Kidney (tissue), 14 donors: ENCODE data around the gene SH2D2A. TPM values are rescaled to one million over a fixed set of nuclear protein-coding genes. Genes with fewer than 3 reads are reported as not detected.

ENCODE experiments used
- DNase-seq, 5 donors: peaks; one replicate each; pipeline ENCODE4 v3.0.0-alpha.2; 2013 to 2020
- FAIRE-seq: peaks from 2 replicates; lab custom pipeline; 2012; peaks lifted over from hg19 to GRCh38; lab: Jason Lieb, UNC
- H3K27ac ChIP-seq, 2 donors: one replicate each; pipeline ENCODE4 v1.7.0; 2013; ENCODE audit warnings: low read depth in 2 of 2, low read length in 2 of 2, inconsistent platforms in 1 of 2
- H3K27me3 ChIP-seq: one replicate; pipeline ENCODE4 v1.7.1; 2013; ENCODE audit warnings: low read length, inconsistent platforms; ENCODE audit not compliant: control insufficient read depth, insufficient read depth
- H3K36me3 ChIP-seq, 3 donors: one replicate each; pipeline versions ENCODE4 v1.7.0 to v1.7.1; 2013; ENCODE audit warnings: low read length in 3 of 3, control low read depth in 1 of 3, inconsistent platforms in 1 of 3; ENCODE audit not compliant: insufficient read depth in 3 of 3, control insufficient read depth in 2 of 3
- H3K4me1 ChIP-seq, 3 donors: one replicate each; pipeline versions ENCODE4 v1.7.0 to v1.7.1; 2013; ENCODE audit warnings: low read length in 3 of 3, inconsistent platforms in 1 of 3, low read depth in 1 of 3; ENCODE audit not compliant: control insufficient read depth in 2 of 3, insufficient read depth in 2 of 3
- H3K4me3 ChIP-seq, 3 donors: one replicate each; pipeline versions ENCODE4 v1.7.0 to v1.8.1; 2013; ENCODE audit warnings: low read length in 3 of 3, control low read depth in 1 of 3, inconsistent platforms in 1 of 3
- H3K9ac ChIP-seq, 3 donors: one replicate each; pipeline versions ENCODE4 v1.7.0 to v1.7.1; 2013; ENCODE audit warnings: low read length in 3 of 3, control low read depth in 1 of 3, inconsistent platforms in 1 of 3
- H3K9me3 ChIP-seq, 3 donors: one replicate each; pipeline versions ENCODE4 v1.7.0 to v1.7.1; 2013; ENCODE audit warnings: low read length in 3 of 3, control low read depth in 1 of 3, inconsistent platforms in 1 of 3; ENCODE audit not compliant: control insufficient read depth in 2 of 3, insufficient read depth in 1 of 3
- CTCF ChIP-seq: IDR thresholded peaks from 3 replicates; pipeline ENCODE4 v1.5.1; 2012; ENCODE audit warnings: mild to moderate bottlenecking, moderate library complexity, borderline replicate concordance; ENCODE audit not compliant: insufficient read depth; ENCODE audit errors: extremely low read depth
- intact Hi-C: fragments of 100-400 bp; cut with DNase I; formaldehyde crosslinking; loops from one replicate; pipeline ENCODE4 v1.11.1; 2022
- polyA plus RNA-seq: library from polyadenylated mRNA; stranded (reverse); fragments of 350-450 nt; fragmentation: Illumina TruSeq; extraction: RNeasy Lipid Tissue Mini Kit (QIAGEN cat#74804); gene quantifications from one replicate; pipeline ENCODE4 v1.2.3, GENCODE V29; 2014; ENCODE audit warnings: low read depth, low replicate concordance; ENCODE audit not compliant: insufficient read depth
- total RNA-seq: library from RNA; stranded (reverse); fragmentation: NEBNext Ultra II Directional; extraction: Animal tissue kit (Norgen Biotek cat#: 25700); gene quantifications from one replicate; pipeline ENCODE4 v1.2.1, GENCODE V29; 2021
- donor health status: control.
- donor health status: control.
- donor health status: control.
- donor health status: control.
- donor health status: control.
- donor health status: DM: yes; HTN: yes; CAD: no.
- donor health status: Normal renal cell carcinoma (clear cell type).

Gene SH2D2A
- total and polyA plus RNA-seq, 2 donors from 2014 or later: 0.32 to 4.3 TPM

- H3K27me3 ChIP-seq: no peaks in the 10 kb centered on the region
- FAIRE-seq: no peak
- H3K9me3 ChIP-seq: no peaks in the 10 kb centered on the region
- intact Hi-C loops: no loop called here
- DNase-seq: peak; percentile 69 to 91 (median 83)
- H3K4me1 ChIP-seq: peaks cover 0 to 11% (median 0%) of the 10 kb centered on the region in 3 donors
- no peak overlapping the region for H3K27ac ChIP-seq
- no peaks in the 10 kb centered on the region for H3K36me3 ChIP-seq
- H3K4me3 ChIP-seq: peak overlapping the region in 2 of 3 donors; percentile 13 to 52
- peak; percentile 55 for TF ChIP-seq CTCF
- peak overlapping the region in 1 of 3 donors; percentile 51 for H3K9ac ChIP-seq
Measured at GRCh38 chr1:156813750-156814570, 2.7 kb downstream of the SH2D2A start.

- Histone ChIP-seq H3K9ac (peak overlapping the region in 1 of 3 donors; percentile 51), H3K27me3 (no peaks in the 10 kb centered on the region), H3K27ac (no peak overlapping the region), H3K4me1 (peaks cover 0 to 11% (median 0%) of the 10 kb centered on the region in 3 donors), H3K4me3 (peak overlapping the region in 1 of 3 donors; percentile 52), H3K9me3 (no peaks in the 10 kb centered on the region), H3K36me3 (no peaks in the 10 kb centered on the region)
- TF ChIP-seq CTCF: no peak
- FAIRE-seq: no peak
- intact Hi-C loops: no loop called here
- DNase-seq: peak in 1 of 5 donors; percentile 28
Measured at GRCh38 chr1:156813298-156813697, 3.4 kb downstream of the SH2D2A start.

- no peak overlapping the region for H3K27ac ChIP-seq
- H3K4me1 ChIP-seq: peaks cover 0 to 11% (median 0%) of the 10 kb centered on the region in 3 donors
- no peak for TF ChIP-seq CTCF
- H3K4me3 ChIP-seq: no peak overlapping the region
- H3K27me3 ChIP-seq: no peaks in the 10 kb centered on the region
- intact Hi-C loops: no loop called here
- no peak for FAIRE-seq
- H3K9ac ChIP-seq: no peak overlapping the region
- H3K36me3 ChIP-seq: no peaks in the 10 kb centered on the region
- peak in 1 of 5 donors; percentile 29 for DNase-seq
- no peaks in the 10 kb centered on the region for H3K9me3 ChIP-seq
Measured at GRCh38 chr1:156812293-156812990, 4.2 kb downstream of the SH2D2A start.
